Spleen (tissue), 11 donors: ENCODE measurements around the gene TACC3. TPM values are rescaled to one million over a fixed set of nuclear protein-coding genes. Genes with fewer than 3 reads are reported as not detected.

Experiments
- DNase-seq: peaks from one replicate; pipeline ENCODE4 v3.0.0-alpha.2; 2020
- H3K27ac ChIP-seq, 8 donors: fragments of 200-600 bp; sonication (generic) in 7 of 8; 1 replicate in 4 of 8; 2 replicates in 4 of 8; pipeline versions ENCODE4 v1.5.0 to v1.8.0; 2016 to 2021; ENCODE audit warnings: inconsistent platforms in 4 of 8, mild to moderate bottlenecking in 4 of 8, moderate library complexity in 1 of 8
- H3K27me3 ChIP-seq, 7 donors: fragments of 200-600 bp; sonication (generic) in 6 of 7; replicated peaks in 1 of 7; 1 replicate in 4 of 7; 2 replicates in 3 of 7; pipeline versions ENCODE4 v1.5.0 to v1.8.0; 2016 to 2021; ENCODE audit warnings: inconsistent platforms in 3 of 7, mild to moderate bottlenecking in 1 of 7
- H3K36me3 ChIP-seq, 6 donors: fragments of 200-600 bp; sonication (generic) in 5 of 6; 1 replicate in 4 of 6; 2 replicates in 2 of 6; pipeline versions ENCODE4 v1.5.0 to v1.8.0; 2016 to 2021; ENCODE audit warnings: inconsistent platforms in 2 of 6
- H3K4me1 ChIP-seq, 6 donors: fragments of 200-600 bp; sonication (generic) in 5 of 6; 1 replicate in 3 of 6; 2 replicates in 3 of 6; pipeline versions ENCODE4 v1.5.0 to v1.8.0; 2016 to 2021; ENCODE audit warnings: inconsistent platforms in 3 of 6
- H3K4me3 ChIP-seq, 8 donors: fragments of 200-600 bp; sonication (generic) in 7 of 8; 1 replicate in 4 of 8; 2 replicates in 4 of 8; pipeline versions ENCODE4 v1.5.0 to v1.8.0; 2016 to 2021; ENCODE audit warnings: inconsistent platforms in 4 of 8, mild to moderate bottlenecking in 4 of 8, moderate library complexity in 2 of 8
- H3K9me3 ChIP-seq, 8 donors: fragments of 200-600 bp; sonication (generic) in 7 of 8; 1 replicate in 4 of 8; 2 replicates in 4 of 8; pipeline versions ENCODE4 v1.5.0 to v1.8.0; 2016 to 2021; ENCODE audit warnings: inconsistent platforms in 4 of 8
- CTCF ChIP-seq, 11 experiments: fragments of 200-600 bp in 7 of 11; fragments of 450-650 bp in 4 of 11; sonication (generic) in 4 of 11; IDR thresholded peaks in 8 of 11; conservative IDR thresholded peaks in 3 of 11; 1 replicate in 7 of 11; 2 replicates in 4 of 11; pipeline versions ENCODE4 v1.4.0 to v1.8.0; 2016 to 2021; ENCODE audit warnings: antibody characterized with exemption in 11 of 11, inconsistent platforms in 4 of 11, mild to moderate bottlenecking in 1 of 11
- POLR2A ChIP-seq, 3 donors: fragments of 450-650 bp; IDR thresholded peaks; one replicate each; pipeline ENCODE4 v1.5.1; 2017; ENCODE audit warnings: antibody characterized with exemption in 3 of 3, mild to moderate bottlenecking in 1 of 3
- POLR2AphosphoS5 ChIP-seq, 3 donors: sonication (generic); formaldehyde crosslinking; IDR thresholded peaks; one replicate each; pipeline ENCODE4 v1.5.1; 2017; ENCODE audit warnings: antibody characterized with exemption in 3 of 3
- WGBS, 5 donors: extraction: QIAGEN DNeasy Blood & Tissue Kit in 3 of 5; methylation state at CpG; one replicate each; pipeline versions ENCODE4 v1.1.5 to v1.1.7; 2013 to 2018; 5-methylcytosine and 5-hydroxymethylcytosine counted together
- intact Hi-C: fragments of 100-400 bp; cut with DNase I; formaldehyde crosslinking; loops from one replicate; pipeline ENCODE4 v1.15.0; 2023; ENCODE audit warnings: low total_unique reads
- polyA plus RNA-seq, 3 donors: library from polyadenylated mRNA; stranded (reverse); fragments of 200-250 nt; gene quantifications; one replicate each; pipeline ENCODE4 v1.2.1, GENCODE V29; 2013
- total RNA-seq, 7 donors: library from RNA; depleted of rRNA in 3 of 7; stranded (reverse); fragments of >200 nt in 3 of 7; fragmentation: NEBNext Ultra II Directional in 4 of 7; extraction: Animal tissue kit (Norgen Biotek cat#: 25700) in 4 of 7; gene quantifications; one replicate each; pipeline versions ENCODE4 v1.1.0 to v1.2.1, GENCODE V29; 2016 to 2021
- donor health status: healthy with polysubstance abuse.
- donor health status: DM: no; HTN: no; CAD: no; lungs with moderate emphysema.
- donor health status: DM: no; HTN: no; CAD: no.
- donor health status: Bipolar disorder and iron deficiency.
- donor health status: healthy.
- donor health status: DM: no; HTN: no; CAD: no.
- donor health status: DM: yes; HTN: yes; CAD: no.

The TACC3 gene
- total and polyA plus RNA-seq, 10 donors = 33.3 to 84.4 (median 53.4) TPM

- peaks cover 2 to 27% (median 19%) of the 10 kb centered on the region in 8 donors for H3K9me3 ChIP-seq
- H3K36me3 ChIP-seq = peaks cover 0 to 100% (median 90%) of the 10 kb centered on the region in 6 donors
- TF ChIP-seq POLR2A (IDR thresholded peaks at IDR 0.05) (no peak), POLR2AphosphoS5 (IDR thresholded peaks at IDR 0.05) (no peak), CTCF (IDR thresholded peaks at IDR 0.05 in 8 of 11, conservative IDR thresholded peaks at IDR 0.05 in 3 of 11) (no peak)
- intact Hi-C loops = no loop called here
- no peaks in the 10 kb centered on the region for H3K27me3 ChIP-seq
- DNase-seq = no peak
- 95 to 99% (median 98%) methylated on average over 3 to 4 of the region's 4 CpGs for WGBS, 5 donors
- H3K4me1 ChIP-seq = no peaks in the 10 kb centered on the region
- no peak overlapping the region for H3K27ac ChIP-seq
- H3K4me3 ChIP-seq = no peak overlapping the region
Observed at GRCh38 chr4:1738410-1738809, 17.1 kb downstream of the TACC3 start.

- intact Hi-C loops = no loop called here
- Histone ChIP-seq H3K9me3 (peaks cover 2 to 27% (median 19%) of the 10 kb centered on the region in 8 donors), H3K4me3 (no peak overlapping the region), H3K4me1 (no peaks in the 10 kb centered on the region), H3K27me3 (no peaks in the 10 kb centered on the region), H3K27ac (no peak overlapping the region), H3K36me3 (peaks cover 0 to 100% (median 92%) of the 10 kb centered on the region in 6 donors)
- 89 to 97% (median 95%) methylated on average over 8 to 9 of the region's 9 CpGs for WGBS, 5 donors
- TF ChIP-seq POLR2AphosphoS5 (IDR thresholded peaks at IDR 0.05) (peak in 1 of 3 donors; percentile 30), CTCF (IDR thresholded peaks at IDR 0.05 in 8 of 11, conservative IDR thresholded peaks at IDR 0.05 in 3 of 11) (no peak)
- no peak for DNase-seq
Observed at GRCh38 chr4:1739358-1739757, 18.0 kb downstream of the TACC3 start.

- peak in 1 of 3 donors; percentile 37 for TF ChIP-seq POLR2AphosphoS5 (IDR thresholded peaks at IDR 0.05)
- TF ChIP-seq POLR2A (IDR thresholded peaks at IDR 0.05) = no peak
- no peaks in the 10 kb centered on the region for H3K4me1 ChIP-seq
- WGBS, 5 donors = 90 to 97% (median 95%) methylated on average over 11 to 22 of the region's 22 CpGs
- peaks cover 2 to 27% (median 19%) of the 10 kb centered on the region in 8 donors for H3K9me3 ChIP-seq
- intact Hi-C loops = no loop called here
- H3K27me3 ChIP-seq = no peaks in the 10 kb centered on the region
- no peak for DNase-seq
- H3K36me3 ChIP-seq = peaks cover 4 to 100% (median 90%) of the 10 kb centered on the region in 6 donors
- H3K4me3 ChIP-seq = no peak overlapping the region
- H3K27ac ChIP-seq = no peak overlapping the region
Observed at GRCh38 chr4:1740021-1740545, 18.8 kb downstream of the TACC3 start.

- intact Hi-C loops = no loop called here
- H3K27me3 ChIP-seq = no peaks in the 10 kb centered on the region
- H3K27ac ChIP-seq = no peak overlapping the region
- peaks cover 2 to 27% (median 19%) of the 10 kb centered on the region in 8 donors for H3K9me3 ChIP-seq
- H3K4me3 ChIP-seq = no peak overlapping the region
- peaks cover 0 to 4% (median under 1%) of the 10 kb centered on the region in 6 donors for H3K4me1 ChIP-seq
- DNase-seq = no peak
- TF ChIP-seq POLR2AphosphoS5 (IDR thresholded peaks at IDR 0.05) (peak in 1 of 3 donors; percentile 42), CTCF (IDR thresholded peaks at IDR 0.05 in 8 of 11, conservative IDR thresholded peaks at IDR 0.05 in 3 of 11) (no peak)
- 88 to 94% (median 91%) methylated on average over 12 to 17 of the region's 17 CpGs for WGBS, 5 donors
- H3K36me3 ChIP-seq = peaks cover 4 to 99% (median 81%) of the 10 kb centered on the region in 6 donors
Observed at GRCh38 chr4:1741208-1741607, 19.9 kb downstream of the TACC3 start.
